HepG2 (cell line): ENCODE data around the gene BMP6. TPM values are rescaled to one million over a fixed set of nuclear protein-coding genes. Genes with fewer than 3 reads are reported as not detected.
A peak's percentile ranks its signal among the peaks of the same experiment; 100 is the strongest.

Experiments
- ATAC-seq: fragments of 200-7000 bp; cut with Tn5 transposase; 3 replicates; pipeline ENCODE4 v1.9.1; 2020; ENCODE audit warnings: mild to moderate bottlenecking, moderate library complexity
- BruUV-seq: library from RNA; stranded (reverse); fragments of 400-500 nt; replicated peaks from 2 replicates; lab custom pipeline; 2021; lab: Mats Ljungman, UMichigan
- CTCF ChIA-PET: fragments of 300-600 bp; formaldehyde crosslinking; extraction: SDS; loops from one replicate; lab custom pipeline; 2021; ENCODE audit warnings: low total read pairs, inconsistent platforms, low intra/inter-chr PET ratio; lab: Yijun Ruan, JAX
- POLR2A ChIA-PET: fragments of 350-600 bp; sonication (Branson Sonifier 250); formaldehyde crosslinking; loops from one replicate; lab custom pipeline; 2020; ENCODE audit warnings: antibody characterized with exemption, inconsistent platforms; lab: Yijun Ruan, JAX
- DNase-seq: peaks from one replicate; pipeline ENCODE4 v3.0.0-alpha.2; 2015; ENCODE audit warnings: low spot score
- FAIRE-seq: peaks from 3 replicates; lab custom pipeline; 2011; peaks lifted over from hg19 to GRCh38; lab: Jason Lieb, UNC
- H2AFZ ChIP-seq: one replicate; pipeline ENCODE4 v1.6.1; 2011; ENCODE audit warnings: low read length, inconsistent platforms
- H3K27ac ChIP-seq: fragments of 300-600 bp; 3 replicates; pipeline ENCODE4 v1.8.0; 2011; ENCODE audit warnings: mixed run types, mild to moderate bottlenecking, mixed read lengths, low read length, inconsistent platforms; ENCODE audit not compliant: insufficient read depth; ENCODE audit errors: extremely low read length
- H3K27me3 ChIP-seq, 2 experiments: fragments of 200-600 bp in 1 of 2; 2 replicates in 1 of 2; 3 replicates in 1 of 2; pipeline versions ENCODE4 v1.6.0 to v1.8.0; 2011; ENCODE audit warnings: low read length in 2 of 2, mild to moderate bottlenecking in 2 of 2, moderate library complexity in 2 of 2, inconsistent platforms in 1 of 2; ENCODE audit not compliant: insufficient read depth in 2 of 2, control insufficient read depth in 1 of 2
- H3K36me3 ChIP-seq, 2 experiments: fragments of 200-600 bp in 1 of 2; replicated peaks in 1 of 2; 2 replicates in 1 of 2; 3 replicates in 1 of 2; pipeline versions ENCODE4 v1.5.1 to v1.8.0; 2011; ENCODE audit warnings: low read length in 2 of 2, inconsistent platforms in 1 of 2; ENCODE audit not compliant: insufficient read depth in 2 of 2, control insufficient read depth in 1 of 2
- H3K4me1 ChIP-seq: 2 replicates; pipeline ENCODE4 v1.5.1; 2012; ENCODE audit warnings: low read length, inconsistent platforms; ENCODE audit not compliant: insufficient read depth
- H3K4me2 ChIP-seq: 2 replicates; pipeline ENCODE4 v1.6.0; 2011; ENCODE audit warnings: low read depth, low read length, inconsistent platforms
- H3K4me3 ChIP-seq, 3 experiments: fragments of 200-600 bp in 1 of 3; sonication (generic), shearing (Covaris generic) in 1 of 3; replicated peaks in 1 of 3; 2 replicates each; pipeline ENCODE4 v1.5.1; 2011 to 2016; ENCODE audit warnings: low read length in 3 of 3, inconsistent platforms in 2 of 3, low read depth in 2 of 3, mild to moderate bottlenecking in 2 of 3, control low read depth in 1 of 3, mixed read lengths in 1 of 3; ENCODE audit not compliant: insufficient read depth in 1 of 3
- H3K79me2 ChIP-seq: one replicate; pipeline ENCODE4 v1.6.1; 2011; ENCODE audit warnings: low read length, inconsistent platforms; ENCODE audit not compliant: insufficient read depth
- H3K9ac ChIP-seq: 2 replicates; pipeline ENCODE4 v1.6.0; 2011; ENCODE audit warnings: mild to moderate bottlenecking, low read depth, low read length, inconsistent platforms; ENCODE audit not compliant: insufficient read depth
- H3K9me3 ChIP-seq: 2 replicates; pipeline ENCODE4 v1.5.1; 2012; ENCODE audit warnings: mild to moderate bottlenecking, low read length
- H4K20me1 ChIP-seq: 2 replicates; pipeline ENCODE4 v1.6.0; 2011; ENCODE audit warnings: inconsistent platforms, mild to moderate bottlenecking, low read length, moderate library complexity; ENCODE audit not compliant: insufficient read depth
- CBX1 ChIP-seq: IDR thresholded peaks from one replicate; pipeline ENCODE4 v1.6.1; 2016; ENCODE audit warnings: antibody characterized with exemption, low read depth
- CEBPB ChIP-seq: IDR thresholded peaks from 2 replicates; pipeline ENCODE4 v1.6.1; 2011; ENCODE audit warnings: low read depth, low read length, improper control_type of control experiment, borderline replicate concordance
- CTCF ChIP-seq: sonication (generic); formaldehyde crosslinking; IDR thresholded peaks from 2 replicates; pipeline ENCODE4 v1.5.0; 2020; ENCODE audit warnings: mild to moderate bottlenecking, missing genetic modification reagents, moderate library complexity
- MAFF ChIP-seq: IDR thresholded peaks from 2 replicates; pipeline ENCODE4 v1.6.1; 2011; ENCODE audit warnings: low read depth, low read length, improper control_type of control experiment
- MAFK ChIP-seq, 2 experiments: IDR thresholded peaks in 1 of 2; conservative IDR thresholded peaks in 1 of 2; 2 replicates each; pipeline ENCODE4 v1.6.1; 2011; ENCODE audit warnings: improper control_type of control experiment in 2 of 2, low read length in 2 of 2
- NFE2L2 ChIP-seq: fragments of 150-350 bp; IDR thresholded peaks from 2 replicates; pipeline ENCODE4 v1.6.1; 2014; ENCODE audit warnings: low read length
- ZKSCAN5 ChIP-seq: sonication (generic); formaldehyde crosslinking; IDR thresholded peaks from 2 replicates; pipeline ENCODE4 v1.5.1; 2020; ENCODE audit warnings: mild to moderate bottlenecking, missing genetic modification reagents
- ZNF124 ChIP-seq: sonication (generic); formaldehyde crosslinking; IDR thresholded peaks from 2 replicates; pipeline ENCODE4 v1.4.0; 2020; ENCODE audit warnings: missing genetic modification reagents
- WGBS: methylation state at CpG from one replicate; pipeline ENCODE4 v1.1.6; 2017; ENCODE audit warnings: low lambda C conversion rate; 5-methylcytosine and 5-hydroxymethylcytosine counted together
- in situ Hi-C: cut with HindIII; loops from 2 replicates; pipeline ENCODE4 v1.10.0; 2017; ENCODE audit warnings: low pct_unique_long_range_greater_than_20kb; ENCODE audit not compliant: extremely low pct_ligation_motif_present
- intact Hi-C: fragments of 100-400 bp; cut with micrococcal nuclease; formaldehyde crosslinking; loops from one replicate; pipeline ENCODE4 v1.10.0; 2022; ENCODE audit not compliant: unreplicated experiment
- polyA plus RNA-seq, 8 experiments: library from polyadenylated mRNA; depleted of rRNA in 3 of 8; stranded (reverse) in 7 of 8; unstranded in 1 of 8; fragments of >200 nt; fragmentation: Illumina TruSeq in 4 of 8; extraction: Trizol in 4 of 8; gene quantifications; 2 replicates each; pipeline versions ENCODE4 v1.2.1 to v1.2.3, GENCODE V29; 2011 to 2016; ENCODE audit warnings: low read depth in 4 of 8, missing spikeins in 1 of 8, mixed read lengths in 1 of 8; ENCODE audit not compliant: insufficient read depth in 1 of 8
- total RNA-seq, 5 experiments: library from RNA; depleted of rRNA; stranded (reverse); fragments of >200 nt; fragmentation: Illumina TruSeq; extraction: Trizol; gene quantifications; 2 replicates each; pipeline ENCODE4 v1.2.3, GENCODE V29; 2016; ENCODE audit warnings: low read depth in 1 of 5

Gene BMP6
- total and polyA plus RNA-seq, 2 of the 13 experiments (the other 11 are each of a cell fraction or from before 2014, with no cell fraction given) = 0.09 to 0.18 TPM

DNA sequence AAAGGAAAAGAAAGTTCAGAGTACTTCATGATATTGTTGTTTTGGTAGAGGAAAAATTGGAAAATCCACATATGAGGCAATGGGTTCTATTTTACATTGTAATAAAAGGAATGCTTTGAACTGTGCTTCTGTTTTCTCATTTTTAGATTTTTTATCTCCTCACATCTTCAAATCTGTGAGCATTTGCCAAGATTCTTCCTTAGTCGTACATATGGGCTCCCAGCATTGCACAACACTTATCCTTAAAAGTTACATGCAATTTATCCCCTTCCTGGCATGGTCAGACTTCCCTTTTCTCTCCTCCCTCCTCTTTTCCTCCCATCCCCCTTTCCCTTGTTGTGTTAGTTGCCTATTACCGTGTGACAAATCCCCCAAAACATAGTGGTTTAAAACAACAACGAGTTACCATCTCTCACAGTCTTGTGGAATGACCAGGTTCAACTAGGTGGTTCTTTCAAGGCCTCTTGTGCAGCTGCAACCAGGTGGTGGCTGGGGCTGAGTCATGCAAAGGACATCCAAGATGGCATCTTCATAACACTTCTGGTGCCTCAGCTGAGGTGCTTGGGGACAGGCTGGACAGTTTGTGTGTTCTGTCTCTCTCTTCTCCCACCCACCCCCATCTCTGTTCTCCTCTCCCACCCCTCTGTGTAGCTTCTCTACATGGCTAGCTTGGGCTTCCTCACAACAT is 116.0 kb downstream of the BMP6 start (continued):
- TF ChIP-seq CEBPB = peak; percentile 57; the same call in 1 of the 2 replicates
- TF ChIP-seq, all 625 proteins: peak for 1

- H2AFZ ChIP-seq = no peak overlapping the region
- ChIA-PET CTCF (no interaction called here), POLR2A (no interaction called here)
- no TSS peak for BruUV-seq
- ATAC-seq (no peak), FAIRE-seq (no peak), DNase-seq (no peak)
- no peaks in the 10 kb centered on the region for H4K20me1 ChIP-seq
- no peak overlapping the region for H3K4me3 ChIP-seq
- H3K79me2 ChIP-seq = no peaks in the 10 kb centered on the region
- H3K4me1 ChIP-seq = no peaks in the 10 kb centered on the region
- intact Hi-C loops = no loop called here
- H3K27ac ChIP-seq = no peak overlapping the region
- 30% methylated on average over 7 of the region's 7 CpGs for whole genome bisulfite sequencing
- in situ Hi-C loops = no loop called here
- H3K27me3 ChIP-seq = peaks cover 0 to 28% of the 10 kb centered on the region in 2 experiments; a peak in 4 of 5 replicates
- H3K4me2 ChIP-seq = no peak overlapping the region
- no peaks in the 10 kb centered on the region for H3K36me3 ChIP-seq
- no peak overlapping the region for H3K9ac ChIP-seq
- H3K9me3 ChIP-seq = peaks cover 7% of the 10 kb centered on the region
- TF ChIP-seq MAFF (peak; percentile 60), MAFK (conservative IDR thresholded peaks at IDR 0.05 in 1 of 2, IDR thresholded peaks at IDR 0.05 in 1 of 2; ENCODE audit: low read length in 2 of 2) (peak; percentile 30 to 54; a peak in 1 of 4 replicates), NFE2L2 (peak; percentile 69), ZNF124 (CRISPR knock-in tag) (no peak), CTCF (CRISPR knock-in tag) (no peak), ZKSCAN5 (CRISPR knock-in tag) (no peak), CBX1 (no peak)
These were observed 121.3 kb downstream of the BMP6 start for GRCh38 chr6:7846966-7847818.
